IPS-NIHi7 (cell line): ENCODE measurements around the gene S1PR1.

Experiments
- DNase-seq: peaks from one replicate; pipeline ENCODE4 v3.0.0; 2012; ENCODE audit warnings: mixed read lengths; ENCODE audit errors: extremely low spot score

Gene S1PR1

GRCh38 chr1:101280049-101280592 is 43.3 kb downstream of the S1PR1 start:
- no peak for DNase-seq

DNA sequence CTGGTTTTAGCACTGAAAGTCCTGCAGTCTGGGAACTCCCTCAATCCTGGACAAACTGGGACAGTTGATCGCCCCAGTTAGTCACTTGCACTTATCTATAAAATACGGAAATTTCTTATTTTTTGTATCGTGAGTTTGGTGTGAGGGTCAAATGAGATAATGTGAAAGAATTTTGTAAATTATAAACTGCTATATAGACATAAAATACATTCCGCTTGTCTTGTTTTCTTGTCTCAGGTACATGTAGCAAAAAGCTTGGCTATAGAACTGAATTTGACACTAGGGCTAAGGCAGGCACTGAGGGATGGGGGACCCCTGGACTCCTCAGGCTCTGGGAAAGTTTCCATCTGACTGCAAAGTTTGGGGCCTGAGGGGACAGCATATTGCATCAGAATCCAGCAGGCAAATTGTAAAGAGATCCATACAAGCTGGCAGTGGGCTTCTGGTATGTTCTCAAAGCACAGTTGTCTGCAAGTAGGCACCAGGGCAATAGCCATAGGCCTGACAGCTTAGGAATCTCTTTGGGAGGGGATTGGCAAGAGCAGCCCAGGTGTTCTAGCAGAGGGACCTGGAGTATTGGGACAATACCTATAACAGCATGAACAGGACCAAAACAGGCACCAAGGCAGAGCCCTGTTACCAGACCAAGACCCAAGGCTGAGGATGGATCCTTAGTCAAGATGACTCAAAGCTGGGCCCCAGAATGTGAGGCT is 44.3 kb downstream of the S1PR1 start:
- no peak for DNase-seq

- DNase-seq, result no peak
Observed at GRCh38 chr1:101281751-101282150, 44.9 kb downstream of the S1PR1 start.

GRCh38 chr1:101282314-101283038 is 45.7 kb downstream of the S1PR1 start:
- DNase-seq, result no peak

GRCh38 chr1:101283443-101283842 is 46.6 kb downstream of the S1PR1 start:
- DNase-seq, result no peak

DNA sequence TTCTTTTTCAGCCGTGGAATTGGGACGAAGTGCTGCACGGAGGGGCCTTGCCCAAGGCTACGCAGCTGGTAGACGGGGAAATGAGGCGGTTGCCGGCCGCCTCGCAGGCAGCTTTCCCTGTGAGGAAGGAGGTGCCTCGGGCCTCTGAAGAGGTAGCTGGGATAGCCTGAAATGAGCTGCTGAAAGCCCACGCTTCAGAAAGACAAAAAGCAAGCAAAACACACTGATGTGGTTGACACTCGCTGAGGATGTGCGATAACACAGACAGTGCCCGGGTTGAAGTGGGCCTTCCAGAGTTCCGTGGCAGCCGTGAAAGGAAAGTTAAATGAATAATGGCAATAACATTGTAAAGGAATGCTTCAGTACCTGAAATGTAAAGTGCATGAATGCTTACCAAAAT is 47.2 kb downstream of the S1PR1 start:
- DNase-seq, result no peak

- no peak for DNase-seq
Observed at GRCh38 chr1:101284622-101285218, 47.9 kb downstream of the S1PR1 start.

- DNase-seq, result no peak
Observed at GRCh38 chr1:101285922-101286570, 49.2 kb downstream of the S1PR1 start.

GRCh38 chr1:101288491-101288944 is 51.7 kb downstream of the S1PR1 start:
- DNase-seq, result peak; percentile 65

GRCh38 chr1:101290119-101290921 is 53.5 kb downstream of the S1PR1 start:
- no peak for DNase-seq
